ENCODE data around the gene SUCO. TPM values are rescaled to one million over a fixed set of nuclear protein-coding genes. Genes with fewer than 3 reads are reported as not detected.

SUCO gene
- total and polyA plus RNA-seq, 2 donors (not counting 1 experiment from before 2014, with no cell fraction given): 5.5 to 59.7 TPM

DNA sequence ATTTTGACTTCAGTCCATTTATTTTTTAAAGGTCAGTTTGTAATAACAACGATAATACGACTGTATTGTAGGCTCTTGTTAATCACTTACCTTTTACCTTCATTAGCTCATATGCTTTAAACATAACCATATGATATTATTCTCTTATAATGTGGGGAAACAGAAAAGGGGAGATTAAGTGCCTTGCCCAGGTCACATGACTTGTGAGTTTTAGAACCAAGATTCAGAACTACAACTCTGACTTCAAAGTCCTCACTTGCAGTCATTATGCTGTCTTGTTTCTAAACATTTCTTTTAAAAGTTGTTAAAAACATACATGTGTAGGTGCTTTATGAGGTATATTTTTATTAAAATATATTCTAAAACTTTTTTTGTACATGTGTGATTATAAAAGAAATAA, 41.1 kb downstream of the SUCO start:
- Histone ChIP-seq H3K79me2 (ENCODE audit: control insufficient read depth, insufficient read depth, low read length) (no peaks in the 10 kb centered on the region), H3K4me2 (replicated peaks; ENCODE audit: low read depth, low read length, poor library complexity, severe bottlenecking) (no peak overlapping the region), H3K4me3 (ENCODE audit: control extremely low read depth in 1 of 5, extremely low read depth in 1 of 5, insufficient read depth in 1 of 5, low read depth in 2 of 5, low read length in 4 of 5) (no peak overlapping the region), H3K9ac (ENCODE audit: low read length) (no peak overlapping the region), H2AFZ (ENCODE audit: insufficient read depth, low read depth, low read length, poor library complexity, severe bottlenecking) (no peak overlapping the region), H3K4me1 (ENCODE audit: control insufficient read depth in 2 of 2, insufficient read depth in 2 of 2, low read length in 2 of 2) (no peaks in the 10 kb centered on the region), H3K27me3 (replicated peaks in 1 of 4; ENCODE audit: control extremely low read depth in 1 of 4, control insufficient read depth in 3 of 4, insufficient read depth in 4 of 4, low read length in 3 of 4) (no peaks in the 10 kb centered on the region), H3K9me3 (ENCODE audit: control extremely low read depth in 1 of 3, control insufficient read depth in 2 of 3, insufficient read depth in 1 of 3, low read length in 2 of 3) (peaks cover 0 to 5% (median 3%) of the 10 kb centered on the region in 3 donors), H4K20me1 (ENCODE audit: control insufficient read depth, insufficient read depth, low read length, poor library complexity, severe bottlenecking) (no peaks in the 10 kb centered on the region), H3K27ac (ENCODE audit: low read length in 2 of 2) (no peak overlapping the region), H3K36me3 (replicated peaks in 1 of 2; ENCODE audit: control extremely low read depth in 1 of 2, control insufficient read depth in 1 of 2, extremely low read depth in 1 of 2, insufficient read depth in 2 of 2, low read length in 1 of 2) (peaks cover 9 to 24% of the 10 kb centered on the region in 2 experiments)
- no peak for DNase-seq
- no peak overlapping the region for H3K4me3 Mint-ChIP-seq
- ChIA-PET POLR2A (no interaction called here), CTCF (no interaction called here)
- H3K27me3 Mint-ChIP-seq: no peaks in the 10 kb centered on the region
- WGBS (ENCODE audit: insufficient coverage): no CpG with 5 or more reads among the region's 2 CpGs
- no peaks in the 10 kb centered on the region for H3K4me1 Mint-ChIP-seq
- no peak for ATAC-seq (ENCODE audit: low read depth)
- intact Hi-C loops (cut with micrococcal nuclease): no loop called here
- H3K27ac Mint-ChIP-seq: no peak overlapping the region
- H3K9me3 Mint-ChIP-seq (ENCODE audit: insufficient read depth): peaks cover 4% of the 10 kb centered on the region
- TF ChIP-seq, protein P1, sequence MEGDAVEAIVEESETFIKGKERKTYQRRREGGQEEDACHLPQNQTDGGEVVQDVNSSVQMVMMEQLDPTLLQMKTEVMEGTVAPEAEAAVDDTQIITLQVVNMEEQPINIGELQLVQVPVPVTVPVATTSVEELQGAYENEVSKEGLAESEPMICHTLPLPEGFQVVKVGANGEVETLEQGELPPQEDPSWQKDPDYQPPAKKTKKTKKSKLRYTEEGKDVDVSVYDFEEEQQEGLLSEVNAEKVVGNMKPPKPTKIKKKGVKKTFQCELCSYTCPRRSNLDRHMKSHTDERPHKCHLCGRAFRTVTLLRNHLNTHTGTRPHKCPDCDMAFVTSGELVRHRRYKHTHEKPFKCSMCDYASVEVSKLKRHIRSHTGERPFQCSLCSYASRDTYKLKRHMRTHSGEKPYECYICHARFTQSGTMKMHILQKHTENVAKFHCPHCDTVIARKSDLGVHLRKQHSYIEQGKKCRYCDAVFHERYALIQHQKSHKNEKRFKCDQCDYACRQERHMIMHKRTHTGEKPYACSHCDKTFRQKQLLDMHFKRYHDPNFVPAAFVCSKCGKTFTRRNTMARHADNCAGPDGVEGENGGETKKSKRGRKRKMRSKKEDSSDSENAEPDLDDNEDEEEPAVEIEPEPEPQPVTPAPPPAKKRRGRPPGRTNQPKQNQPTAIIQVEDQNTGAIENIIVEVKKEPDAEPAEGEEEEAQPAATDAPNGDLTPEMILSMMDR (IDR thresholded peaks at IDR 0.05): no peak

DNA sequence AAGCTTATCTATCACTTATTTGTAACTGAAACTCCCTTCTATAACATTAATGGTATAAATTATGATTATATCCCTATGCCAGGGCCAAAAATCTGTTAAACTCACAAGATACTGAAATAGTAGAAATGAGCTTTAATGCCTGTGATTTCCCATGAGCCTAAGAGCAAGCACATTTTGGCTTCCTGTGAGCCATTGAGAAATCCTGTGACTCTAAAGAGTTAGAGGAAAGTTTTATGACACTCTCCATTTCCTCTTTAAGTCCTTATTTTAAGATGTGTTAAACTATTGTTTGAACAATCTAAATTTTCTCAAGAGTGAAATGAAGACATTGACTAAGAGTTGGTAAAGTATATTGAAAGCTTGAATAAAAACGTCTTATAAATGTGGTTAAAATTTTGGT, 45.6 kb downstream of the SUCO start:
- Histone ChIP-seq H3K4me3 (ENCODE audit: control extremely low read depth in 1 of 5, extremely low read depth in 1 of 5, insufficient read depth in 1 of 5, low read depth in 2 of 5, low read length in 4 of 5) (no peak overlapping the region), H3K9me3 (ENCODE audit: control extremely low read depth in 1 of 3, control insufficient read depth in 2 of 3, insufficient read depth in 1 of 3, low read length in 2 of 3) (no peaks in the 10 kb centered on the region), H4K20me1 (ENCODE audit: control insufficient read depth, insufficient read depth, low read length, poor library complexity, severe bottlenecking) (no peaks in the 10 kb centered on the region), H2AFZ (ENCODE audit: insufficient read depth, low read depth, low read length, poor library complexity, severe bottlenecking) (no peak overlapping the region), H3K4me2 (replicated peaks; ENCODE audit: low read depth, low read length, poor library complexity, severe bottlenecking) (no peak overlapping the region), H3K27me3 (replicated peaks in 1 of 4; ENCODE audit: control extremely low read depth in 1 of 4, control insufficient read depth in 3 of 4, insufficient read depth in 4 of 4, low read length in 3 of 4) (no peaks in the 10 kb centered on the region), H3K4me1 (ENCODE audit: control insufficient read depth in 2 of 2, insufficient read depth in 2 of 2, low read length in 2 of 2) (no peaks in the 10 kb centered on the region), H3K79me2 (ENCODE audit: control insufficient read depth, insufficient read depth, low read length) (no peaks in the 10 kb centered on the region), H3K27ac (ENCODE audit: low read length in 2 of 2) (no peak overlapping the region), H3K9ac (ENCODE audit: low read length) (no peak overlapping the region), H3K36me3 (replicated peaks in 1 of 2; ENCODE audit: control extremely low read depth in 1 of 2, control insufficient read depth in 1 of 2, extremely low read depth in 1 of 2, insufficient read depth in 2 of 2, low read length in 1 of 2) (peaks cover 9 to 11% of the 10 kb centered on the region in 2 experiments)
- TF ChIP-seq, protein P1 (IDR thresholded peaks at IDR 0.05): no peak
- TF ChIP-seq EZH2 (IDR thresholded peaks at IDR 0.05; ENCODE audit: borderline replicate concordance, insufficient read depth, low read depth, low read length, poor library complexity, severe bottlenecking): no peak
- H3K27me3 Mint-ChIP-seq: no peaks in the 10 kb centered on the region
- no CpG with 5 or more reads among the region's 1 CpG for WGBS (ENCODE audit: insufficient coverage)
- H3K9me3 Mint-ChIP-seq (ENCODE audit: insufficient read depth): no peaks in the 10 kb centered on the region
- H3K4me1 Mint-ChIP-seq: peaks cover 3% of the 10 kb centered on the region
- ChIA-PET POLR2A (no interaction called here), CTCF (no interaction called here)
- DNase-seq (no peak), ATAC-seq (ENCODE audit: low read depth) (no peak)
- no peak overlapping the region for H3K27ac Mint-ChIP-seq
- no peak overlapping the region for H3K4me3 Mint-ChIP-seq
- intact Hi-C loops (cut with micrococcal nuclease): no loop called here
